HepG2 (cell line): ENCODE results near the gene FCHSD1. TPM values are rescaled to one million over a fixed set of nuclear protein-coding genes. Genes with fewer than 3 reads are reported as not detected.
A peak's percentile ranks its signal among the peaks of the same experiment; 100 is the strongest.

Source experiments
- KLF12 ChIP-seq: sonication (generic); formaldehyde crosslinking; IDR thresholded peaks from 2 replicates; pipeline ENCODE4 v1.4.0; 2020; ENCODE audit warnings: missing genetic modification reagents, borderline replicate concordance
- MED1 ChIP-seq: sonication (generic); formaldehyde crosslinking; IDR thresholded peaks from 2 replicates; pipeline ENCODE4 v1.4.0; 2020; ENCODE audit warnings: missing genetic modification reagents
- NAIF1 ChIP-seq: sonication (generic); formaldehyde crosslinking; IDR thresholded peaks from 2 replicates; pipeline ENCODE4 v1.5.0; 2020; ENCODE audit warnings: mild to moderate bottlenecking, missing genetic modification reagents, borderline replicate concordance
- NCOR1 ChIP-seq: fragments of 200-600 bp; sonication (generic); IDR thresholded peaks from 2 replicates; pipeline ENCODE4 v1.7.0; 2017; ENCODE audit warnings: antibody characterized with exemption, low read length, borderline replicate concordance
- NFRKB ChIP-seq: fragments of 450-650 bp; IDR thresholded peaks from 2 replicates; pipeline ENCODE4 v1.6.1; 2017
- PRMT3 ChIP-seq: sonication (generic); formaldehyde crosslinking; IDR thresholded peaks from 2 replicates; pipeline ENCODE4 v1.8.1; 2022; ENCODE audit warnings: low read depth, mild to moderate bottlenecking, moderate library complexity, missing genetic modification reagents, borderline replicate concordance
- SETDB1 ChIP-seq: sonication (generic); formaldehyde crosslinking; IDR thresholded peaks from 2 replicates; pipeline ENCODE4 v1.5.1; 2020; ENCODE audit warnings: missing genetic modification reagents, mild to moderate bottlenecking, borderline replicate concordance
- XBP1 ChIP-seq: sonication (generic); formaldehyde crosslinking; IDR thresholded peaks from 2 replicates; pipeline ENCODE4 v1.5.0; 2020; ENCODE audit warnings: missing genetic modification reagents
- ZFAT ChIP-seq: sonication (generic); formaldehyde crosslinking; conservative IDR thresholded peaks from 2 replicates; pipeline ENCODE4 v1.8.1; 2023; ENCODE audit warnings: missing genetic modification reagents, inconsistent platforms
- ZNF605 ChIP-seq: sonication (generic); formaldehyde crosslinking; IDR thresholded peaks from 2 replicates; pipeline ENCODE4 v1.8.0; 2022; ENCODE audit warnings: mild to moderate bottlenecking, missing genetic modification reagents
- ZNF703 ChIP-seq: sonication (generic); formaldehyde crosslinking; IDR thresholded peaks from 2 replicates; pipeline ENCODE4 v1.5.1; 2020; ENCODE audit warnings: missing genetic modification reagents, mild to moderate bottlenecking, moderate library complexity, borderline replicate concordance
- ZNF75D ChIP-seq: sonication (generic); formaldehyde crosslinking; IDR thresholded peaks from 2 replicates; pipeline ENCODE4 v1.8.1; 2023; ENCODE audit warnings: missing genetic modification reagents, mild to moderate bottlenecking, borderline replicate concordance
- ZNF780A ChIP-seq: sonication (generic); formaldehyde crosslinking; IDR thresholded peaks from 2 replicates; pipeline ENCODE4 v1.8.0; 2022; ENCODE audit warnings: mild to moderate bottlenecking, missing genetic modification reagents, moderate library complexity
- ZSCAN29 ChIP-seq: sonication (generic); formaldehyde crosslinking; conservative IDR thresholded peaks from 2 replicates; pipeline ENCODE4 v1.4.0; 2020; ENCODE audit warnings: mild to moderate bottlenecking, missing genetic modification reagents
- polyA plus RNA-seq, 8 experiments: library from polyadenylated mRNA; depleted of rRNA in 3 of 8; stranded (reverse) in 7 of 8; unstranded in 1 of 8; fragments of >200 nt; fragmentation: Illumina TruSeq in 4 of 8; extraction: Trizol in 4 of 8; gene quantifications; 2 replicates each; pipeline versions ENCODE4 v1.2.1 to v1.2.3, GENCODE V29; 2011 to 2016; ENCODE audit warnings: low read depth in 4 of 8, missing spikeins in 1 of 8, mixed read lengths in 1 of 8; ENCODE audit not compliant: insufficient read depth in 1 of 8
- total RNA-seq, 5 experiments: library from RNA; depleted of rRNA; stranded (reverse); fragments of >200 nt; fragmentation: Illumina TruSeq; extraction: Trizol; gene quantifications; 2 replicates each; pipeline ENCODE4 v1.2.3, GENCODE V29; 2016; ENCODE audit warnings: low read depth in 1 of 5
- TF ChIP-seq, protein P1 (sequence below): sonication (generic); formaldehyde crosslinking; conservative IDR thresholded peaks from 2 replicates; pipeline ENCODE4 v1.4.0; 2020; ENCODE audit warnings: mild to moderate bottlenecking, missing genetic modification reagents, moderate library complexity
- TF ChIP-seq, protein P2 (sequence below): sonication (generic); formaldehyde crosslinking; IDR thresholded peaks from 2 replicates; pipeline ENCODE4 v1.5.1; 2020; ENCODE audit warnings: mild to moderate bottlenecking, moderate library complexity, missing genetic modification reagents
- TF ChIP-seq, protein P3 (sequence below): IDR thresholded peaks from 2 replicates; pipeline ENCODE4 v1.6.1; 2016; ENCODE audit warnings: missing compliant biosample characterization, missing genetic modification reagents, borderline replicate concordance
- TF ChIP-seq, protein P4 (sequence below): IDR thresholded peaks from 2 replicates; pipeline ENCODE4 v1.6.1; 2016; ENCODE audit warnings: mild to moderate bottlenecking

Gene FCHSD1
- total and polyA plus RNA-seq, 2 of the 13 experiments (the other 11 are each of a cell fraction or from before 2014, with no cell fraction given) = 5.5 to 15.4 TPM

DNA sequence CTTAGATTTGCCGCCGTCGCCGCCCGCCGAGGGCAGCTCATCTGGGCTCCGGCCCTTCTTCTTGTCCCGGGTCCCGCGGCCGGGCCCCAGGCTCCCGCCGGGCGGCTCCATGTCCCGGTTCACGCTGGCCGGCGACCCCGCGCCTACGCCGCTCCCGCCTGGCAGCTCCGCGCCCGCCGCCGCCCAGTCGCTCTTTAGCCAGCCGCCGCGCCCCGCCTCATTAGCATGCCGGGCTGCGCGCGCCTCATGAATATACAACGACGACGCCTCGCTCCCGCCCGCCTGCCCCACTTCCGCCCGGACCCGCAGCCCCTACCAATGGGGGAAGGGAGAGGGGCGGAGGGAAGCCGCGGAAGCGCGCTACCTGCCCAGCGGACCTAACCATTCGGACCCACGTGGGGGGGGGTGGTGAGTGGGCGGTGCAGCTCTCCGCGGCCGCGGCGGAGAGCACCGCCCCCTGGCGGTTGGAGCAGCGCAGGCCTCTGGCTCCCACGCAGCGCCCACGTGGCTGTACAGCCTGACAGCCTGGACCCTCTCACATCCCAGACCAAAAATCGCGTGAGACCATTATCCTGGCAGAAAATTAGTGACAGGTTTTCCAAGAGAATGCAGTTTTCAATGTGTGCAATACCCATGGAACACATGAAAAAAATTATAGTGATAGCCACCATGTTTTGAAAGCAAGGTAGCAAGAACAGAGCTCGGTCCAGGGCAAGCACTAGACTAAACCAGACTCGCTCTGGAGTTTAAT, 32.2 kb downstream of the FCHSD1 start, which contains the start of gene DIAPH1 (continued):
- TF ChIP-seq, protein P1, sequence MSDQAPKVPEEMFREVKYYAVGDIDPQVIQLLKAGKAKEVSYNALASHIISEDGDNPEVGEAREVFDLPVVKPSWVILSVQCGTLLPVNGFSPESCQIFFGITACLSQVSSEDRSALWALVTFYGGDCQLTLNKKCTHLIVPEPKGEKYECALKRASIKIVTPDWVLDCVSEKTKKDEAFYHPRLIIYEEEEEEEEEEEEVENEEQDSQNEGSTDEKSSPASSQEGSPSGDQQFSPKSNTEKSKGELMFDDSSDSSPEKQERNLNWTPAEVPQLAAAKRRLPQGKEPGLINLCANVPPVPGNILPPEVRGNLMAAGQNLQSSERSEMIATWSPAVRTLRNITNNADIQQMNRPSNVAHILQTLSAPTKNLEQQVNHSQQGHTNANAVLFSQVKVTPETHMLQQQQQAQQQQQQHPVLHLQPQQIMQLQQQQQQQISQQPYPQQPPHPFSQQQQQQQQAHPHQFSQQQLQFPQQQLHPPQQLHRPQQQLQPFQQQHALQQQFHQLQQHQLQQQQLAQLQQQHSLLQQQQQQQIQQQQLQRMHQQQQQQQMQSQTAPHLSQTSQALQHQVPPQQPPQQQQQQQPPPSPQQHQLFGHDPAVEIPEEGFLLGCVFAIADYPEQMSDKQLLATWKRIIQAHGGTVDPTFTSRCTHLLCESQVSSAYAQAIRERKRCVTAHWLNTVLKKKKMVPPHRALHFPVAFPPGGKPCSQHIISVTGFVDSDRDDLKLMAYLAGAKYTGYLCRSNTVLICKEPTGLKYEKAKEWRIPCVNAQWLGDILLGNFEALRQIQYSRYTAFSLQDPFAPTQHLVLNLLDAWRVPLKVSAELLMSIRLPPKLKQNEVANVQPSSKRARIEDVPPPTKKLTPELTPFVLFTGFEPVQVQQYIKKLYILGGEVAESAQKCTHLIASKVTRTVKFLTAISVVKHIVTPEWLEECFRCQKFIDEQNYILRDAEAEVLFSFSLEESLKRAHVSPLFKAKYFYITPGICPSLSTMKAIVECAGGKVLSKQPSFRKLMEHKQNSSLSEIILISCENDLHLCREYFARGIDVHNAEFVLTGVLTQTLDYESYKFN = peak; percentile 79
- TF ChIP-seq ZNF780A (CRISPR knock-in tag) (no peak), ZFAT (CRISPR knock-in tag) (no peak), ZNF605 (CRISPR knock-in tag) (0 out of 2 replicates have a peak, but pooled peaks have one; percentile 23), KLF12 (peak; percentile 75; the same call in 1 of the 2 replicates), XBP1 (CRISPR knock-in tag) (no peak), ZNF75D (CRISPR knock-in tag) (no peak), ZNF703 (CRISPR knock-in tag) (peak; percentile 74; the same call in 1 of the 2 replicates), ZSCAN29 (CRISPR knock-in tag) (0 out of 2 replicates have a peak, but pooled peaks have one; percentile 25), SETDB1 (CRISPR knock-in tag) (no peak), MED1 (CRISPR knock-in tag) (peak; percentile 64), NFRKB (no peak), NCOR1 (no peak; the same call in 1 of the 2 replicates), NAIF1 (CRISPR knock-in tag) (peak; percentile 89), PRMT3 (no peak)
- TF ChIP-seq, protein P2, sequence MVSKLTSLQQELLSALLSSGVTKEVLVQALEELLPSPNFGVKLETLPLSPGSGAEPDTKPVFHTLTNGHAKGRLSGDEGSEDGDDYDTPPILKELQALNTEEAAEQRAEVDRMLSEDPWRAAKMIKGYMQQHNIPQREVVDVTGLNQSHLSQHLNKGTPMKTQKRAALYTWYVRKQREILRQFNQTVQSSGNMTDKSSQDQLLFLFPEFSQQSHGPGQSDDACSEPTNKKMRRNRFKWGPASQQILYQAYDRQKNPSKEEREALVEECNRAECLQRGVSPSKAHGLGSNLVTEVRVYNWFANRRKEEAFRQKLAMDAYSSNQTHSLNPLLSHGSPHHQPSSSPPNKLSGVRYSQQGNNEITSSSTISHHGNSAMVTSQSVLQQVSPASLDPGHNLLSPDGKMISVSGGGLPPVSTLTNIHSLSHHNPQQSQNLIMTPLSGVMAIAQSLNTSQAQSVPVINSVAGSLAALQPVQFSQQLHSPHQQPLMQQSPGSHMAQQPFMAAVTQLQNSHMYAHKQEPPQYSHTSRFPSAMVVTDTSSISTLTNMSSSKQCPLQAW = peak; percentile 76; the same call in 1 of the 2 replicates
- TF ChIP-seq, protein P3, sequence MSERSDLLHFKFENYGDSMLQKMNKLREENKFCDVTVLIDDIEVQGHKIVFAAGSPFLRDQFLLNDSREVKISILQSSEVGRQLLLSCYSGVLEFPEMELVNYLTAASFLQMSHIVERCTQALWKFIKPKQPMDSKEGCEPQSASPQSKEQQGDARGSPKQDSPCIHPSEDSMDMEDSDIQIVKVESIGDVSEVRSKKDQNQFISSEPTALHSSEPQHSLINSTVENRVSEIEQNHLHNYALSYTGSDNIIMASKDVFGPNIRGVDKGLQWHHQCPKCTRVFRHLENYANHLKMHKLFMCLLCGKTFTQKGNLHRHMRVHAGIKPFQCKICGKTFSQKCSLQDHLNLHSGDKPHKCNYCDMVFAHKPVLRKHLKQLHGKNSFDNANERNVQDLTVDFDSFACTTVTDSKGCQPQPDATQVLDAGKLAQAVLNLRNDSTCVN (CRISPR knock-in tag) = peak; percentile 38; the same call in 1 of the 2 replicates
- TF ChIP-seq, protein P4, sequence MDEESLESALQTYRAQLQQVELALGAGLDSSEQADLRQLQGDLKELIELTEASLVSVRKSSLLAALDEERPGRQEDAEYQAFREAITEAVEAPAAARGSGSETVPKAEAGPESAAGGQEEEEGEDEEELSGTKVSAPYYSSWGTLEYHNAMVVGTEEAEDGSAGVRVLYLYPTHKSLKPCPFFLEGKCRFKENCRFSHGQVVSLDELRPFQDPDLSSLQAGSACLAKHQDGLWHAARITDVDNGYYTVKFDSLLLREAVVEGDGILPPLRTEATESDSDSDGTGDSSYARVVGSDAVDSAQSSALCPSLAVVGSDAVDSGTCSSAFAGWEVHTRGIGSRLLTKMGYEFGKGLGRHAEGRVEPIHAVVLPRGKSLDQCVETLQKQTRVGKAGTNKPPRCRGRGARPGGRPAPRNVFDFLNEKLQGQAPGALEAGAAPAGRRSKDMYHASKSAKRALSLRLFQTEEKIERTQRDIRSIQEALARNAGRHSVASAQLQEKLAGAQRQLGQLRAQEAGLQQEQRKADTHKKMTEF (CRISPR knock-in tag) = peak; percentile 92
